Measurements from ENCODE around the gene SOX10. TPM values are rescaled to one million over a fixed set of nuclear protein-coding genes. Genes with fewer than 3 reads are reported as not detected.
"Not testable (repeated sequence)": the region's sequence is repeated elsewhere in the genome, so short reads cannot be mapped to it uniquely, and the experiment has no call there.

SOX10 gene
- total RNA-seq, 1 experiment from 2014 or later = not detected

DNA sequence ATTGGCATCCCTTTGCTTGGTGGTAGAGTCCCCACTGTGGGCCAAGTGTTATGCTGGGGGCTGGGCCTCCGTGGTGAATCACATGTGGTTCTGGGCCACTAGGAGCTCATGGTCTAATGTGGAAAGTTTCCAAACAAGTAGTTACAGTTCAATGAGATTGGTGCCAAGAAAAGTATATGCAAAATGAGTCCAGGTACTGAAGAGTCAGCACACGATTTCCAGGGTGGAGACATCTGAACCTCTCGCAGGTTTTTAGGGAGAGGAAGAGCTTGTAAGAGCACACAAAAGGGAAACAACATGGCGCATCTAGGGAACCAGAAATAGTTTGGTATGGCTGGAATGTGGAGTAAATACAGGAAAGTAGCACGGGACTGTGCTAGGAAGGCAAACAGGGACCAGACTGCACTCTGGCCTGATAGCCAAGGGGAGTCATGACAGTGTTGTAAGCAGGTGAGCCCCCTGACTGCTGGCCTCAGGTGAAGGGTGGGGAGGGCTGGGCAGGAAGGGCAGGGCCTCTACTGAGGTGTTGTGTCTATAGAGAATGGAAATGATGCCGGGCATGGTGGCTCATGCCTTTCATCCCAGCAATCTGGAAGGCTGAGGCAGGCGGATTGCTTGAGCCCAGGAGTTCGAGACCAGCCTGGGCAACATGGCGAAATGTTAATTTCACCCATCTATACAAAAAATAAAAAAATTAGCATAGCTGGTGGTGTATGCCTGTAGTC lies 18.3 kb downstream of the SOX10 start:
- DNase-seq (ENCODE audit: low spot score) = no peak

DNA sequence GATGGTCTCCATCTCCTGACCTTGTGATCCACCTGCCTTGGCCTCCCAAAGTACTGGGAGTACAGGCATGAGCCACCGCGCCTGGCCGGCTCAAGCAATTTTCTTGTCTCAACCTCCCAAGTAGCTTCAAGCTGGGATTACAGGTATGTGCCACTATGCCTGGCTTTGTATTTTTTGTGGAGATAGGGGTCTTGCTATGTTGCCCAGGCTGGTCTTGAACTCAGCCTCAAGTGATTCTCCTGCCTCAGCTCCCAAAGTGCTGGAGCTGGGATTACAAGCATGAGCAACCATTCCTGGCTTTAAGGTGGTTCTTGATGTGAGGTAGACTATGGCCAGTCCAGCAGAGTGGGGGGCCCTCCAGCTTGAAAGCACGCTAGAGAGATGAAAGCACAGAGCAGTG lies 23.3 kb downstream of the SOX10 start:
- DNase-seq (ENCODE audit: low spot score) = no peak

DNA sequence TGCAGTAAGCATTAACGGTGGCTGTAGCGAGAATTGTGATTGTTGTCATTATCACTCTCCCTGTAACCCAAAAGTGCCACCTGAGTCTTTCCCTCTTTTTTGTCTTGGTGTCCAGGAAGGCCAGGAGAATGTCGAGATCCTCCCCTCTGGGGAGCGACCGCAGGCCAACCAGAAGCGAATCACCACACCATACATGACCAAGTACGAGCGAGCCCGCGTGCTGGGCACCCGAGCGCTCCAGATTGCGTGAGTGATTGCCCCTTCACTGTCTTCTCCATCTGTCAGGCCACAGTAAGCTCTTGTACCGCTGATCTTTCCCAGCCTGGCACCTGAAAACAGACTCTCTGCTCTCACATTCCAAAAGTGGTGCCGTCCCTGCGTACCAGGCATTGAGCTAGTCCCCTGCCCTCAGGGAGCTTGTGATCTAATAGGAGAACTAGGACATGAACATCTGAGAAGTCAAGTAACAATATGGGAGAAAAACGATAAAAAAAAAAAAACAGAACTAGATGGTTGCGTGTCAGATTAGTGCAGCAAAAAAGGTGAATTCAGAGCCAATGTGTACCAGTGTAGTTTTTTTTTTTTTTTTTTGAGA lies 25.0 kb downstream of the SOX10 start:
- no peak for DNase-seq (ENCODE audit: low spot score)

DNA sequence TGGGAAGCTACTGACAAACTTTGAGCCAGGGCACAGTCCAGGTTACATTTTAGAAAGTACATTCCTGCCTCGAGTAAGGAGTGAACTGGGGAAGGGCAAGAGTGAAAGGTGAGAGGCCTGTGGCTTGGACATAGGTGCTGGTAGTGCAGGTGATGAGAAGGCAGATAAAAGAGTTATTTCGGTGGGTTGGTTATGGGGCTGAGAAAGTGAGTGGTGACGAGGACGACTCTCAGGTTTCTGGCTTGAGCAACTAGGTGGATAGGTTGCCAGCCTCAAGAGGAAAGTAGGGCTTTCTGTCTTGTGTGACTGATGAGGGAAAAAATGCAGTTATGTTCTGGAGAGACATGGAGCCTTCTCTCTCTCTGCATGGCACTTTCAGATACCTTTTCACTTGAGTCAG lies 27.1 kb downstream of the SOX10 start:
- DNase-seq (ENCODE audit: low spot score) = no peak

DNA sequence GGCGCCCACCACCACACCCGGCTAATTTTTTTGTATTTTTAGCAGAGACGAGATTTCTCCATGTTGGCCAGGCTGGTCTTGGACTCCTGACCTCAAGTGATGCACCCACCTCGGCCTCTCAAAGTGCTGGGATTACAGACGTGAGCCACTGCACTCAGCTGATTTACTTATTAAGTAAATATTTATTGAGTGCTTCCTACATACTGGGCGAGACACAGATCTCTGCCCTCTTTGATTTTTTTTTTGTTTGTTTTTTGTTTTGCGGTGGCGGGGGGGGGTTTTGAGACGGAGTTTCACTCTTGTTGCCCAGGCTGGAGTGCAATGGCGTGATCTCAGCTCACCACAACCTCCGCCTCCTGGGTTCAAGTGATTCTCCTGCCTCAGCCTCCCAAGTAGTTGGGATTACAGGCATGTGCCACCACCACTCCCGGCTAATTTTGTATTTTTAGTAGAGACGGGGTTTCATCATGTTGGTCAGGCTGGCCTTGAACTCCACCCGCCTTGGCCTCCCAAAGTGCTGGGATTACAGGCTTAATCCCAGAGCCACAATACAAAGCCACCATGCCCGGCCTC lies 28.4 kb downstream of the SOX10 start:
- not testable (repeated sequence) for DNase-seq (ENCODE audit: low spot score)

GRCh38 chr22:37954686-37955085 lies 29.7 kb downstream of the SOX10 start:
- no peak for DNase-seq (ENCODE audit: low spot score)

DNA sequence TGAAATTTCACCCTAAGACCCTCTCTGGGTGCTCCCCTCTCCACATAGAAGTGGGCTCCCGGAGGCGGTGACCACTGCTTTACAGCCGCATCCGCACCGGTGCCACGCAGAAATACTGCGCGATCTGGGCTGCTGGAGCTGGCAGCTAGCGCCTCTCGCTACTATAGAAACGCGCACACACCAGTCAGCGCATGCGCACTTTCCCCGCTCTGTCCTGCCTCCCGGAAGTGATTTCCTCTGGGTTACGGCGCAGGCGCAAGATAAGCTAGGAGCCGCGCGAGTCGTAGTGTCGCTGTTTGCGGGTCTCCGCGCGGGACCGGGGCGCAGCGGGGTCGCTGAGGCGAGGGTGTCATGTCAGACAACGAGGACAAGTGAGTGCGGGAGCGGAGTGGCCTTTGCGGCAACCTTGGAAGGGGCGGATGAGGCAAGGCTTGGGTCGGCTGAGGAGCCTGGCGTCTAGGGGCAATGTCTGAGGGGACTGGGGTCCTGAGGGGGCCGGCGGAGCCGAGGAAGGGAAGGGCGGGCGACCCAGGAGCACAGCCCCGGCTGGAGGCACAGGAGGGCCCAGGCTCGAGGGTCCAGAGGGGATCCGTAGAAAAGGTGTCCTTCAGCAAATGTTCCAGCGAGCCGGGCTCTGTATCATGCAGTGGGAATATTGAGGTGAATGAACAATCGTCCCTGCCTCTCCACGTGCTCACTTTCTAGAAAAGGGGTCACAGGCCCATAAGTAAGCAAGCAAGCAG lies 30.7 kb downstream of the SOX10 start, which contains the start of the genes C22orf23 and POLR2F:
Gene C22orf23 (minus strand): TSS at position 165 of the 743 bp plus-strand sequence. CDS start 452 bp downstream, outside the sequence.
Gene POLR2F (plus strand): TSS at position 263 of the 743 bp plus-strand sequence. CDS start 89 bp downstream, at position 352.
- DNase-seq (ENCODE audit: low spot score) = peak; percentile 94

DNA sequence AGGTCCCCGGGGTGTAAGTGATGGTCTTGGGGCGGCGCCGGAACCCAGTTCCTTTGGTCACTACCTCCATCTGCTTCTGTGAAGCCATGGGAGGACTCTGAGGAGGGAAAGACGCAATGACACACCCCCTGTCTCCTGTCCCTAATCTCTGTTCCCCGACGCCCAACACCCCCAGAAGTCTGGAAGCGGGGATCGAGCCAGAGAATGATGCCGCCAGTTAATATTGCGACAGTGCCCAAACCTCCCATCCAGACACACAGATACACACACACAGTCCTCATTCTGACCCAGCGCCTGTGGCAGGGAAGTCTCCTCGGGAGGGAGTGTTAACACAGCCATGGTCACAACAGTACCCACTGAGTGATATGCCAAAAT lies 31.3 kb downstream of the SOX10 start:
- DNase-seq (ENCODE audit: low spot score) = no peak

DNA sequence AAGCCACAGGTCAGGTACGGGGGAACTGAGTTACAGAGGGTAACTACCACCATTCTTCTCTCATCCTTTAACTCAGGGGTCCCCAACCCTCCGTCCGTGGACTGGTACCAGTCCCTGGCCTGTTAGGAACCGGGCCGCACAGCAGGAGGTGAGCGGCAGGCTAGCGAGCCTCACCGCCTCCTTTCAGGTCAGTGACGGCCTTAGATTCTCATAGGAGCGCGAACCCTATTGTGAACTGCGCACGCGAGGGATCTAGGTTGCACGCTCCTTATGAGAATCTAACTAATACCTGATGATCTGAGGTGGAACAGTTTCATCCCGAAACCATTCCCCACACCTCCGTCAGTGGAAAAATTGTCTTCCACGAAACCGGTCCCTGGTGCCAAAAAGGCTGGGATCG lies 31.7 kb downstream of the SOX10 start:
- DNase-seq (ENCODE audit: low spot score) = not testable (repeated sequence)

- DNase-seq (ENCODE audit: low spot score) = no peak
Measured at GRCh38 chr22:37951305-37951704, 33.0 kb downstream of the SOX10 start.

GRCh38 chr22:37947142-37947795 lies 37.1 kb downstream of the SOX10 start:
- DNase-seq (ENCODE audit: low spot score) = not testable (repeated sequence)

GRCh38 chr22:37944423-37944822 lies 39.9 kb downstream of the SOX10 start:
- DNase-seq (ENCODE audit: low spot score) = not testable (repeated sequence)

DNA sequence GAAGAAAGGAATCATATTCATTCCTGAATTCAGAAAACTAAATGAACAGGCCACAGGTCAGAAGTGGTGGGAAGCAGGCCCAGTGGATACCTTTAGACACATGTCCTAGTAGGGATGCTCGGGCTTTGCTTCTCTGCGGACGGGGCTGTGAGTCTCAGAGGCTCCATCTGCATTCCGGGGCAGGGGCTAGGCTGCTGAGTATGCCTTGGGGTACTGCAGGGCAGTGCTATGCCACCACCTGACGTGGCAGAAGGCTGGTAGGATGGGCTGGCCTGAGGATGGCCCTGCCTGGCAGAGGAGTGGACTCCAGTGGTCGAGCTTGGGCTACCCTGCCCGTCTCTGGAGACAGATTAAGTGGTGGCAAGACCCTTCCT lies 40.5 kb downstream of the SOX10 start:
- DNase-seq (ENCODE audit: low spot score) = no peak

DNA sequence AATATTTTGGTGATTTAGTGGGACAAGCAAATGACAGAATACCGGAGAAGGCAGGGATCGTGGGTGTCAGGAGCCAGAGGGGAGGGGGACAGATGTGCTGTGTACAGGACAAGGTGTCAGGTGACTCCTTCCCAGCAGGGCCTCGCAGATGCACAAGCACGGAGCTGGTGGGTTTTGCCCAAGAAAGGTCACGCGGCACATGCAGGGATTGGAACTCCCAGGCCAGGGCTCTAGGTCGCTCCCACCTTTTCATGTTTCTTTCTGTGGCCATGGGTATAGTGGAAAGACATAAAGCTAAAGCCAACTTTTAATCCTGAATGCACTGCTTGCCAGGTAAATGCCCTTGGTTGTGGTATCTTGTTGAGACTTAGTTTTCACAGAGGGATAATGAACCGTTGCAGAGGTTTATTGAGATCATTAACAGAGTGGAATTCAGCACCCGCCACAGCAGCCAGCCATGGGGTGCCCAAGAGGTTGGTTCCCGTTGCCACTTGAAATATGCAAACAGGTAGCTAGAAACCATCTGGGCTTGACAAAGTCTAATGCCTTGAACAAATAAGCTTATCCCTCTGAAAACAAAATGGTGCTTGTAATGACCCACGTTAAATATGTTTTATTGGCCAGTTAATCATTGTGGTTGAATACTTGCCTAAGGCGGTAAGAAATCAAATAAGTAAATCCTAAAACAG lies 41.1 kb downstream of the SOX10 start:
- no peak for DNase-seq (ENCODE audit: low spot score)

GRCh38 chr22:37942133-37942532 lies 42.2 kb downstream of the SOX10 start:
- DNase-seq (ENCODE audit: low spot score) = no peak

- DNase-seq (ENCODE audit: low spot score) = no peak
Measured at GRCh38 chr22:37940698-37941376, 43.5 kb downstream of the SOX10 start.

DNA sequence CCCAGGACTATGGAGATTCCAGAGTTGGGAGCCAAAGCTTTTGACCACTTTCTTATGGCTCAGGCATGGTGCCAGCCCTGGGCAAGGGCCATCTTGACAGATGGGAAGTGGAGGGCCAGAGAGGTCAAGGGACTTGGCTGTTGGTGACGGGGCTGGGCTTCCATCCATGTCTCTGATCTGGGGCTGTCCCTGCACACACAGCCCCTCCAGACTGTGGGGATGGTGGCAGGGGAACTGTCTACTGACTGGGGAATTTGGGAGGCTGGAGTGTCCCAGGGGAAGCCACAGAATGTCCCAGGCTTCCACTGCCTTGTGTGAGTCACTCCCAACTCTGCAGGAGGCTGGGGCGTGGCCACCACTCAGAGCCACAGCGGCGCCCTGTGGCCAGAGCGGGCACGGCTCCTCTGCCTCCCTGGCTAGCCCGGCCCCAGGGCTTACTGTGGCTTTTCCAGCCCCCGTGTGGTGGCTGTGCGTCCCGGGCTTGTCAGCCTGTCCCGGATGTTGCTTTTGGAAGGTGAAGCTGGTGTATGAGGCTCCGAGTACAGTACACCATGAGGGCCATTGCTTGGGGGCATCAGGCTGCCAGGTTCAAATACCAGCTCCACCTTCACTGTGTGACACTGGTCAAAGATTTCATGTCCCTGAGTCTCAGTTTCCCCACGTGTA lies 50.5 kb downstream of the SOX10 start:
- DNase-seq (ENCODE audit: low spot score) = peak; percentile 91

- DNase-seq (ENCODE audit: low spot score) = no peak
Measured at GRCh38 chr22:37932821-37933578, 51.4 kb downstream of the SOX10 start.

DNA sequence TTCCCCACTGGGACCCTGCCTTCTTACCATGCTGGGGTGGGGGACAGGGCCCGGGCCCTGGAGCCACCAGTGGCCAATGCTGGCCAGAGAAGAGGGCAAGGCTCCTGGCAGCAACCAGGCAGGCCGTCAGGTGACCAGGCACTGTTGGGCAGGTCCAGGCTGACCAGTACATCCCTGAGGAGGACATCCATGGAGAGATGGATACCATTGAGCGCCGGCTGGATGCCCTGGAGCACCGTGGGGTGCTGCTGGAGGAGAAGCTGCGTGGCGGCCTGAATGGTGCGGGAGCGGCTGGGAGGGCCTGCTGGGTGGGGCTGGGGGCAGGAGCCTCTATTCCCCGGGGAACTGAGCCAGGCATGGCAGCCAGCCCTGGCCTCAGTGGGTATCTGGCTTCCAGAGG lies 52.0 kb downstream of the SOX10 start:
- no peak for DNase-seq (ENCODE audit: low spot score)
